Tibial nerve (tissue), 3 donors: Measurements from ENCODE around the gene SLC24A3.

ENCODE experiments used
- POLR2A ChIP-seq, 2 donors: fragments of 450-650 bp; IDR thresholded peaks; one replicate each; pipeline ENCODE4 v1.6.1; 2017; ENCODE audit warnings: antibody characterized with exemption in 2 of 2, mild to moderate bottlenecking in 2 of 2, moderate library complexity in 2 of 2
- TF ChIP-seq, protein P1 (sequence below), 5 experiments: fragments of 200-600 bp in 3 of 5; fragments of 450-650 bp in 2 of 5; sonication (generic) in 3 of 5; IDR thresholded peaks; one replicate each; pipeline ENCODE4 v1.5.1; 2016 to 2019; ENCODE audit warnings: antibody characterized with exemption in 5 of 5, mild to moderate bottlenecking in 3 of 5, moderate library complexity in 2 of 5

DNA sequence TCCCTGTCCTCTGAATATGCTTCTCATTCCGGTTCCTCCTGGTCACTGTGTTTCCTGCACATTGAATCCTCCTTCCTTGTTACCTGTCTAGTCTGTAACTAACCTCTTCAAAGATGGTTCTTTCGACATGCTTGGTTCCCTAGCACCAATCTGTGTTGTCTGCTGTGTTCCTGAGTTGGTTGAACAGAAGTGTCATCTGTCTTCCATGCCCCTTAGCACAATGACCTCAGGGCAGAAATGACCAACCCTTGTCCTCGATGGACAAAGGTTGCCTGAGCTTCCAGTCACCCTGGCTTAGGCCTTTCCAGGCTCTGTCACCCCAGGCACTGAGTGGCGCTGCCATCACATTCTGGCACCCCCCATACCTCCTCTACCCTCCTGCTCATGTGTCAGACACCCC is 278.8 kb downstream of the SLC24A3 start:
- TF ChIP-seq, protein P1, sequence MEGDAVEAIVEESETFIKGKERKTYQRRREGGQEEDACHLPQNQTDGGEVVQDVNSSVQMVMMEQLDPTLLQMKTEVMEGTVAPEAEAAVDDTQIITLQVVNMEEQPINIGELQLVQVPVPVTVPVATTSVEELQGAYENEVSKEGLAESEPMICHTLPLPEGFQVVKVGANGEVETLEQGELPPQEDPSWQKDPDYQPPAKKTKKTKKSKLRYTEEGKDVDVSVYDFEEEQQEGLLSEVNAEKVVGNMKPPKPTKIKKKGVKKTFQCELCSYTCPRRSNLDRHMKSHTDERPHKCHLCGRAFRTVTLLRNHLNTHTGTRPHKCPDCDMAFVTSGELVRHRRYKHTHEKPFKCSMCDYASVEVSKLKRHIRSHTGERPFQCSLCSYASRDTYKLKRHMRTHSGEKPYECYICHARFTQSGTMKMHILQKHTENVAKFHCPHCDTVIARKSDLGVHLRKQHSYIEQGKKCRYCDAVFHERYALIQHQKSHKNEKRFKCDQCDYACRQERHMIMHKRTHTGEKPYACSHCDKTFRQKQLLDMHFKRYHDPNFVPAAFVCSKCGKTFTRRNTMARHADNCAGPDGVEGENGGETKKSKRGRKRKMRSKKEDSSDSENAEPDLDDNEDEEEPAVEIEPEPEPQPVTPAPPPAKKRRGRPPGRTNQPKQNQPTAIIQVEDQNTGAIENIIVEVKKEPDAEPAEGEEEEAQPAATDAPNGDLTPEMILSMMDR (IDR thresholded peaks at IDR 0.05): no peak
- no peak for TF ChIP-seq POLR2A (IDR thresholded peaks at IDR 0.05)
